Osteocyte (in vitro differentiated cells): ENCODE measurements around the gene BMAL1. TPM values are rescaled to one million over a fixed set of nuclear protein-coding genes. Genes with fewer than 3 reads are reported as not detected.

Source experiments
- DNase-seq: peaks from one replicate; pipeline ENCODE4 v3.0.0; 2021; ENCODE audit warnings: mixed read lengths; ENCODE audit not compliant: unreplicated experiment; ENCODE audit errors: extremely low spot score
- H3K27ac Mint-ChIP-seq: one replicate; pipeline ENCODE4 v1.8.0; 2021; ENCODE audit warnings: mild to moderate bottlenecking, mixed read lengths; ENCODE audit not compliant: unreplicated experiment
- H3K27me3 Mint-ChIP-seq: one replicate; pipeline ENCODE4 v1.8.0; 2021; ENCODE audit warnings: mixed read lengths; ENCODE audit not compliant: unreplicated experiment
- H3K36me3 Mint-ChIP-seq: one replicate; pipeline ENCODE4 v1.8.0; 2021; ENCODE audit warnings: mixed read lengths; ENCODE audit not compliant: unreplicated experiment
- H3K4me1 Mint-ChIP-seq: one replicate; pipeline ENCODE4 v1.8.0; 2021; ENCODE audit warnings: mixed read lengths; ENCODE audit not compliant: unreplicated experiment
- H3K4me3 Mint-ChIP-seq: one replicate; pipeline ENCODE4 v1.8.0; 2021; ENCODE audit warnings: mild to moderate bottlenecking, moderate library complexity, mixed read lengths; ENCODE audit not compliant: unreplicated experiment
- H3K9me3 Mint-ChIP-seq: one replicate; pipeline ENCODE4 v1.8.0; 2021; ENCODE audit warnings: mixed read lengths; ENCODE audit not compliant: unreplicated experiment
- total RNA-seq: library from RNA; stranded (reverse); gene quantifications from 2 replicates; pipeline ENCODE4 v1.2.1, GENCODE V29; 2021
- TF ChIP-seq, protein P1 (sequence below): fragments of 200-600 bp; sonication (generic); IDR thresholded peaks from 2 replicates; pipeline ENCODE4 v1.5.0; 2021; ENCODE audit warnings: antibody characterized with exemption, mild to moderate bottlenecking, moderate library complexity

The BMAL1 gene
- total RNA-seq, 1 donor from 2014 or later, result 25.3 TPM

DNA sequence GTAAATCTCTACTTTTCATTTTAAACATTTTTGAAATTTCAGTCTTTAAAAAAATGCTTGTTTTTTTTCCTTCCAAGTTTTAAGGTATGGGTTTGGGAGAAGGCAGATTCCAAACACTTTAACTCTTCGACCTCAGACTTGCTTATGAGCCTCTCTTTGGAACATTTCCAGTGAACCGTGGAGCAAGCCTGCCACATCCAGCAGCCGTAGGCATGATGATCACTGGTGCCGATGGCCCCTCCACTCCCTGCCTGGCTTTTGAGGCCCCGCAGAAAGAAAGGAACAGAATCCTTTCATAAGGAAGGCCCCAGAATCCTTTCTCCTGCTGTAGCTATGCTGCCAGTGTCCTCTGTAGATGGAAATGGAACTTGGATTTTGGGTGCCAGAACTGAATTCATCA, 50.7 kb downstream of the BMAL1 start:
- no peak overlapping the region for H3K4me3 Mint-ChIP-seq
- peaks cover 18% of the 10 kb centered on the region for H3K4me1 Mint-ChIP-seq
- H3K9me3 Mint-ChIP-seq, result no peaks in the 10 kb centered on the region
- DNase-seq, result no peak
- H3K36me3 Mint-ChIP-seq, result peaks cover 2% of the 10 kb centered on the region
- TF ChIP-seq, protein P1, sequence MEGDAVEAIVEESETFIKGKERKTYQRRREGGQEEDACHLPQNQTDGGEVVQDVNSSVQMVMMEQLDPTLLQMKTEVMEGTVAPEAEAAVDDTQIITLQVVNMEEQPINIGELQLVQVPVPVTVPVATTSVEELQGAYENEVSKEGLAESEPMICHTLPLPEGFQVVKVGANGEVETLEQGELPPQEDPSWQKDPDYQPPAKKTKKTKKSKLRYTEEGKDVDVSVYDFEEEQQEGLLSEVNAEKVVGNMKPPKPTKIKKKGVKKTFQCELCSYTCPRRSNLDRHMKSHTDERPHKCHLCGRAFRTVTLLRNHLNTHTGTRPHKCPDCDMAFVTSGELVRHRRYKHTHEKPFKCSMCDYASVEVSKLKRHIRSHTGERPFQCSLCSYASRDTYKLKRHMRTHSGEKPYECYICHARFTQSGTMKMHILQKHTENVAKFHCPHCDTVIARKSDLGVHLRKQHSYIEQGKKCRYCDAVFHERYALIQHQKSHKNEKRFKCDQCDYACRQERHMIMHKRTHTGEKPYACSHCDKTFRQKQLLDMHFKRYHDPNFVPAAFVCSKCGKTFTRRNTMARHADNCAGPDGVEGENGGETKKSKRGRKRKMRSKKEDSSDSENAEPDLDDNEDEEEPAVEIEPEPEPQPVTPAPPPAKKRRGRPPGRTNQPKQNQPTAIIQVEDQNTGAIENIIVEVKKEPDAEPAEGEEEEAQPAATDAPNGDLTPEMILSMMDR, result no peak
- no peaks in the 10 kb centered on the region for H3K27me3 Mint-ChIP-seq
- no peak overlapping the region for H3K27ac Mint-ChIP-seq

DNA sequence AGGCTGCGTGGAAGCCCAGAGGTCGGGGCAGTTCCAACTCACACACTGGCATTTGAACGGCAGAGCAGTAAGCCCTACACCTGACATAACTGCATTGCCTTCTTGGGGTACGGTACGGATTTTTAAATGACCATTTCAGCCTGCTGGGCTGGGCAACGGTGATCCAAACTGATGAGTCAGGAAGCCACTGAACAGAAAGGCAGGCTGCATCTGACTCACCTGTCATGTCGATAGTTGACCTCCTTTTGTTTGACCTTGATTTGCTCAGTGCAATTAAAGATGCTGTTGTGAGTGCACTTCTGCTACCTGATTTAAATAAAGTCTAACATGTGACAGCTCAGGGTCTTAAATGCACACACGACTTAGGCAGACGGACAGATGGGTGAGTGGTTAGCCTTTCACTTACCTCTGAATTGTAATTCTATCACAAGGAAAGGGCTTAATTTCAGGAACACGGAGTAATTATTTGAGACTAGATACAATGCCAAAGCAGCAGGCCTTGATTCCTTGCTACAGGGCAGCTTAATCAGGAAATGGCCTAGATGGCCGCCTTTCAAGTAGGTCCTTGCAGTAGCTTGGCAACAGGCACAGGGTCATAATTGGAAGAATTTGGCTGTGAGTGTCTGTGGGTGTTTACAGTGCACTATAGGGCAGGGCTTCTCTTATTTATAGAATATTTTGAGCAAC, 52.2 kb downstream of the BMAL1 start:
- no peak for DNase-seq
- H3K27ac Mint-ChIP-seq, result no peak overlapping the region
- no peak overlapping the region for H3K4me3 Mint-ChIP-seq
- no peaks in the 10 kb centered on the region for H3K27me3 Mint-ChIP-seq
- TF ChIP-seq, protein P1, result no peak
- no peaks in the 10 kb centered on the region for H3K9me3 Mint-ChIP-seq
- peaks cover 2% of the 10 kb centered on the region for H3K36me3 Mint-ChIP-seq
- peaks cover 21% of the 10 kb centered on the region for H3K4me1 Mint-ChIP-seq

DNA sequence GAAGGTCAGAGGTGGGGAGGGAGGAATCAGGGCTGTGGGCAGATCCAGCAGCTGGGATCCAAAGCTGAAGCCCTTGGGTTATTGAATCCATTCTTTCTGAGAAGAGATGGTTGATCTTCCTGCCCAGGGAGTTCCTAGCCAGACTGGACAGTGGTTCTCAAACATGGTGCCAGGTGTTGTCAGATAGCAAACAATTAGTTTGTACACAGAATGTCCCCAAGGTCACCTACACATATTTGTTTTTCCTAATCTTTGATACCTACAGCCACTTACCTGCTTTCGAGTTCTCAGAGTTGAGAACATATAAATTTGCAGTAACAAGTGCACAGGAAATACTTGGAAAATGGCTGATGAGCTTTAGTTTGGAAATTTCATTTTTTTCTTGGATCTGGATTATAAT, 54.5 kb downstream of the BMAL1 start:
- peaks cover 26% of the 10 kb centered on the region for H3K4me1 Mint-ChIP-seq
- H3K4me3 Mint-ChIP-seq, result no peak overlapping the region

DNA sequence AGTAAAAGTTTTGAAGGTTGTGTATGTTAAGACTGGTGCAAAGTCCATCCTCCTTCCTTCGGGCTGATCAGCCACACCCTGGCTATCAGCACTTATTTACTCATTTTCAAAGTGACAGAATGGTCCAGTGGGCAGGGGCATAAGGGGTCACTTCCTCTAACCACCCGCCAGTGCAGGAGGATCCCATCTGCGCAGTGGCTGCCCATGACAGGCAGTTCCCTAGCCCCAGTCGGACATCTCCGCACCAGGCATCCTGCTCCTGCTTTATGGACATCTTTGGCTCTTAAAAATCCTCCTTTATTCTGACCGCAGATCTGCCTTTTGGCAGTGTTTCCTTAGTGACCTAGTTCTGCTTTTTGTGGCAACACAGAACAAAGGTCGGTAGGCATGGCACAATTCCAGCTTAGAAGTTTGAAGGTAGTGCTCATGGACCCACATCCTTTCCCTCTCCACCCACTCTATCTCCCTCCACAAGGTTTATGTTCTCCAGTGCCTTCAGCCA, 55.9 kb downstream of the BMAL1 start:
- TF ChIP-seq, protein P1, result no peak
- DNase-seq, result no peak
- Mint-ChIP-seq H3K36me3 (peaks cover 2% of the 10 kb centered on the region), H3K4me1 (peaks cover 27% of the 10 kb centered on the region), H3K27me3 (no peaks in the 10 kb centered on the region), H3K4me3 (no peak overlapping the region), H3K27ac (no peak overlapping the region), H3K9me3 (no peaks in the 10 kb centered on the region)

More for the DNA sequence above, 54.5 kb downstream of the BMAL1 start:
- DNase-seq, result no peak
- Mint-ChIP-seq H3K9me3 (no peaks in the 10 kb centered on the region), H3K27me3 (no peaks in the 10 kb centered on the region), H3K27ac (no peak overlapping the region), H3K36me3 (peaks cover 2% of the 10 kb centered on the region)
- TF ChIP-seq, protein P1, result no peak

DNA sequence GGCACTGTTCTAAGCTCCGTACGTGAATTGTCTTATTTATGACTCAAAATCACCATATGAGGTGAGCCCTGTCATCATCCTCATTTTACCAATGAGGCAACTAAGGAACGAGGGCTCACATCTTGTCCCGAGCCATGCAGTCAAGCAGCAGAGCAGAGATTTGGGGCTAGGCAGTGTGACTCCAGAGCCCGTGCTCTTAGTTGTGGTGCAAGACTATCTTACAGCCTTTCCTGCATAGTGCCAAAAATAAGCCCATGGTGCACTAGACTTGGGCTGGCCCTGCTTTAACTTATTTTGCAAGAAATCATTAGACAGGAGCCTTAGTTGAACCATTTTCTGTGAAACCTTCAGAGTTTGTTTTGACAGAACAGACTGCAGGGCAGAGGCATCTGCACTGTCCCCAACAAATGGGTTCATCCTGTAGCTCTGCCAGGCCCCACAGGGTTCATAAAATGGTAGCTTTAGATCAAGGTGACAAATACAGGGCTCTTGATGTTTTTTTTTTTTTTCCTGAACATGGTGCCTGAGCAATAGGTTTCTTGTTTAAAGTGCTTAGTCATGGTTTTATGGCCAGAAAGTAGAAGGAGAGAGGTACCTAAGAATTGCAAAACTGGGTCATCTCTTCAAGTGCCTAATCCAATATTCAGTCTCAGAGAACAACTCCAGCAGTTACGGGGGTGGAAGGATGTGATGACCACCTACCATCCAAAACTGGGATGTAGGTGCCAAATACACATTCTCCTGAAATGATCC, 56.6 kb downstream of the BMAL1 start:
- Mint-ChIP-seq H3K27ac (no peak overlapping the region), H3K36me3 (no peaks in the 10 kb centered on the region), H3K4me1 (peaks cover 34% of the 10 kb centered on the region), H3K9me3 (no peaks in the 10 kb centered on the region), H3K27me3 (no peaks in the 10 kb centered on the region), H3K4me3 (no peak overlapping the region)
- DNase-seq, result no peak
- TF ChIP-seq, protein P1, result no peak
